ENCODE results near the gene SLIT1. TPM values are rescaled to one million over a fixed set of nuclear protein-coding genes. Genes with fewer than 3 reads are reported as not detected.

SLIT1 gene
- total RNA-seq, 4 donors from 2014 or later = 0.28 to 1.7 TPM; not detected in 2

DNA sequence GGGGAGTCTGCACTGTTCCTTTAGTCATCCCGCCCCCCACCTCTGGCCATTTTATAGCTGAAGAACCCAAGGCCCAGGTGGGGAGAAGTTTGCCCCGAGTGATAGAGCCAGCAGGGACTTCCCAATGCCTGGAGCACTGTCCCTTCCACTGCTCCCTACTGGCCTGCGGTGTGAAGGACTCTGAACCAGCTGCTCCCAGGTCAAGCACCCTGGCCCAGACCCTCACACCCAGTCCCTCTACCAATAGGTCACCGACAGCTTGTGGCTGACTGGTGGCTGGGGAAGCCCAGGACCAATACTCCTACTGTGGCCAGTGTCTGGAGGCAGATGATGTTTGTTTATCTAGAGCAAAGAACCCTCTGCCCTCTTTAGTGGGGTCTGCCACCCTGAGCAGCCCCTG, 185.8 kb downstream of the SLIT1 start:
- Histone ChIP-seq H3K9me3 (no peaks in the 10 kb centered on the region), H3K4me1 (peaks cover 0 to 24% (median 3%) of the 10 kb centered on the region in 4 donors), H3K27ac (peak overlapping the region in 1 of 4 donors; percentile 68), H3K4me3 (no peak overlapping the region), H3K27me3 (no peaks in the 10 kb centered on the region), H3K36me3 (no peaks in the 10 kb centered on the region)
- DNase-seq = no peak
- TF ChIP-seq POLR2A (IDR thresholded peaks at IDR 0.05) = no peak
- TF ChIP-seq, protein P1, sequence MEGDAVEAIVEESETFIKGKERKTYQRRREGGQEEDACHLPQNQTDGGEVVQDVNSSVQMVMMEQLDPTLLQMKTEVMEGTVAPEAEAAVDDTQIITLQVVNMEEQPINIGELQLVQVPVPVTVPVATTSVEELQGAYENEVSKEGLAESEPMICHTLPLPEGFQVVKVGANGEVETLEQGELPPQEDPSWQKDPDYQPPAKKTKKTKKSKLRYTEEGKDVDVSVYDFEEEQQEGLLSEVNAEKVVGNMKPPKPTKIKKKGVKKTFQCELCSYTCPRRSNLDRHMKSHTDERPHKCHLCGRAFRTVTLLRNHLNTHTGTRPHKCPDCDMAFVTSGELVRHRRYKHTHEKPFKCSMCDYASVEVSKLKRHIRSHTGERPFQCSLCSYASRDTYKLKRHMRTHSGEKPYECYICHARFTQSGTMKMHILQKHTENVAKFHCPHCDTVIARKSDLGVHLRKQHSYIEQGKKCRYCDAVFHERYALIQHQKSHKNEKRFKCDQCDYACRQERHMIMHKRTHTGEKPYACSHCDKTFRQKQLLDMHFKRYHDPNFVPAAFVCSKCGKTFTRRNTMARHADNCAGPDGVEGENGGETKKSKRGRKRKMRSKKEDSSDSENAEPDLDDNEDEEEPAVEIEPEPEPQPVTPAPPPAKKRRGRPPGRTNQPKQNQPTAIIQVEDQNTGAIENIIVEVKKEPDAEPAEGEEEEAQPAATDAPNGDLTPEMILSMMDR (IDR thresholded peaks at IDR 0.05) = no peak

DNA sequence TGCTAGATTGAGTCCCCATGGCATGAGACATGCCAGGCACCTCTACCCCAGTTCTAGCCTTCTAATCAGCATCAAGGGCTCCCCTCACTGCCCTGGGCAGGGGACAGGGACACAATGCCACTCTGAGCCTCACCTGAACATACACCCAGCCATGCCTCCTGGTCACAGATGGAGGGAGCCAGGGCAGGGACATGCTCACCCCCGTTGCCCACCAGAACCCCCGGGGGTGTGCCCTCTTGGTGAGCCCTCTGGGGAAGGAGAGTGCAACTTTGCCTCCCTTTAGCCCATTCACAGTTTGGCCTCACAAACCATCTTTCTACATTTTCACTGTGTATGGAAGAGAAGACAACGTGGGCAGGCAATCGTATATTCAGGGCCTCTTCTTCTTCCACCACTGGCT, 186.4 kb downstream of the SLIT1 start:
- no peak overlapping the region for H3K27ac ChIP-seq
- no peaks in the 10 kb centered on the region for H3K9me3 ChIP-seq
- TF ChIP-seq, protein P1 (IDR thresholded peaks at IDR 0.05) = no peak
- no peak for TF ChIP-seq POLR2A (IDR thresholded peaks at IDR 0.05)
- no peaks in the 10 kb centered on the region for H3K36me3 ChIP-seq
- no peaks in the 10 kb centered on the region for H3K27me3 ChIP-seq
- peaks cover 0 to 24% (median 3%) of the 10 kb centered on the region in 4 donors for H3K4me1 ChIP-seq
- no peak overlapping the region for H3K4me3 ChIP-seq
- DNase-seq = no peak

DNA sequence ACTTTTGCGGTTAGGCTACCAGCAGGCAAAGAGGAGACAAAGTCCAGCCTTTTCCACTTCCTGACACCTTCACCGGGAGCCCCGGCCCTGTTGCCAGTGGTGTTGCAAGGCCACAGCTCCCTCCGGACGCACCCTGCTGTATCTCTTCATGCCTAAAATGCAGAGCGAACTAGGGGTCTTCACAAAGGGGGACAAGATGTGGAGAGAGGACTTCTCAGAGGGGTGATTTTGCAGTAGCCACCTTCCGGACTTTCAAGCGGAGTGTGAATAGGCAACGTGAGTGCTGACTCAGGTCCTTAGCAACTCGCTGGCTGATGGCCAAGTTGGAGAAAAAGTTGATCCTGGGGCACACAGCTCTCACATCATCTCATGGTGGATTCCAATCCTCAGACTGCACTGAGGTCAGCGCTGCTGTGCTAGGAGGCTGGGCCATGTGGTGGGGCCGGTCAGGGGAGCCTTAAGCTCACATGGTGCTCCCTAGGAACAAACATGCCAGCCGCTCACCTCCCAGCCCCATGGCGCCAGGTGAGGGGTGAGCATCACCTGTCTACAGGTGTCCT, 187.3 kb downstream of the SLIT1 start:
- Histone ChIP-seq H3K36me3 (no peaks in the 10 kb centered on the region), H3K4me1 (peaks cover 0 to 24% (median 3%) of the 10 kb centered on the region in 4 donors), H3K9me3 (no peaks in the 10 kb centered on the region), H3K27me3 (no peaks in the 10 kb centered on the region), H3K4me3 (no peak overlapping the region), H3K27ac (no peak overlapping the region)
- TF ChIP-seq, protein P1 (IDR thresholded peaks at IDR 0.05) = no peak
- TF ChIP-seq POLR2A (IDR thresholded peaks at IDR 0.05) = no peak
- DNase-seq = no peak

DNA sequence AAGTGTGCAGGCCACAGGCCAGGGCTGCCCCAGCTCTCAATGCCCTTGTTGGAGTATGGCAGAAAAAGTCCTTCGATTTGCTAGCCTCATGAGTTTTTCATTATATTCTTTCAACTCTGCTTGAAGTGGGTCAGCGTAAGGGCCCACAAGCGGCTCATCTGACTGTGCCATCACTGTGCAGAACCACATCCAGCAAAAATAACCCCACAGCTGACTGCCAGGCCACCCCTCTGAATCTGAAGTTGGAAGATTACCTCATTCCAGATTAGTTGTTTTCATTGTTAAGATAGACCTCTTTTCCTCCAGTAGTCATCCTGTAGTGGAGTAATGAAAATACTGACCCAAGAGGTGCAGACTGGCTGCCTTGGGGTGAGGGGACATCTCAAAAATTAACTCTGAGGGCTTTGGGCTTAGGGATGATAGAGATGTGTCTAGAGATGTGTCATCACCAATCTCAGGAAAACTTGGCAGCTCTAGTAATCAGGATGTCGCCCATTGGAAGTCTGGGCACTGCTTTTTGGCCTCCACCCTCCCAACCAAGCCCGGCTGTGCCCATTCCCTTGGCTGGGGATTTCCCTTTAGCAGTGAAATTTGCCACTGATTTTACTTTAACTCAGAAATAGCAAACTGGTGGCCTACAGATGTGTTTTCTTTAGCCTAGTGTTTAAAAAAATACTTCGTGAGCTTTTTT, 189.3 kb downstream of the SLIT1 start:
- Histone ChIP-seq H3K27ac (no peak overlapping the region), H3K4me3 (no peak overlapping the region), H3K36me3 (no peaks in the 10 kb centered on the region), H3K4me1 (peaks cover 0 to 25% (median 3%) of the 10 kb centered on the region in 4 donors), H3K9me3 (no peaks in the 10 kb centered on the region), H3K27me3 (no peaks in the 10 kb centered on the region)
- TF ChIP-seq POLR2A (IDR thresholded peaks at IDR 0.05) = no peak
- TF ChIP-seq, protein P1 (IDR thresholded peaks at IDR 0.05) = no peak
- no peak for DNase-seq

DNA sequence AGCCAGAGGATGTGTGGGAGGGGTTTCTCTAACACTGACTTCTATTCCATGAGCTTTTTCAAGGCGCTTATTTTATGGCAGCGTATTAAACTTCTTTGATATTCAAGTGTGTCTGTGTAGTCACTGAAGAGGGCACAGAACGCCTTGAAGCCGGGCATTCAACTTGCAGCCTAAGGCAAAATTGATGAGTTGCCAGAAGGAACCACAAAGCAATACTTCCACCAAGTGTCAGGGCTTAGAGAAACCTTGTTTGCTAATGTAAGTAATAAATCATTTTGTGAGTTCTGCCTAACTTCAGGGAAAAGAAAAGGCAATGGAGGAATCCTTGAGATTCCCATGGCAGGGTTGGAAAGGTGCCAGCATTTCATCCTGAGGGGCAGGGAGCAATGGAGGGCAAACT, 189.9 kb downstream of the SLIT1 start:
- H3K4me3 ChIP-seq = no peak overlapping the region
- no peaks in the 10 kb centered on the region for H3K9me3 ChIP-seq
- TF ChIP-seq POLR2A (IDR thresholded peaks at IDR 0.05) = no peak
- TF ChIP-seq, protein P1 (IDR thresholded peaks at IDR 0.05) = no peak
- H3K27me3 ChIP-seq = no peaks in the 10 kb centered on the region
- peaks cover 0 to 19% (median 2%) of the 10 kb centered on the region in 4 donors for H3K4me1 ChIP-seq
- no peak for DNase-seq
- H3K36me3 ChIP-seq = no peaks in the 10 kb centered on the region
- no peak overlapping the region for H3K27ac ChIP-seq
